ENCODE results near the gene CDR2.

CDR2 gene

DNA sequence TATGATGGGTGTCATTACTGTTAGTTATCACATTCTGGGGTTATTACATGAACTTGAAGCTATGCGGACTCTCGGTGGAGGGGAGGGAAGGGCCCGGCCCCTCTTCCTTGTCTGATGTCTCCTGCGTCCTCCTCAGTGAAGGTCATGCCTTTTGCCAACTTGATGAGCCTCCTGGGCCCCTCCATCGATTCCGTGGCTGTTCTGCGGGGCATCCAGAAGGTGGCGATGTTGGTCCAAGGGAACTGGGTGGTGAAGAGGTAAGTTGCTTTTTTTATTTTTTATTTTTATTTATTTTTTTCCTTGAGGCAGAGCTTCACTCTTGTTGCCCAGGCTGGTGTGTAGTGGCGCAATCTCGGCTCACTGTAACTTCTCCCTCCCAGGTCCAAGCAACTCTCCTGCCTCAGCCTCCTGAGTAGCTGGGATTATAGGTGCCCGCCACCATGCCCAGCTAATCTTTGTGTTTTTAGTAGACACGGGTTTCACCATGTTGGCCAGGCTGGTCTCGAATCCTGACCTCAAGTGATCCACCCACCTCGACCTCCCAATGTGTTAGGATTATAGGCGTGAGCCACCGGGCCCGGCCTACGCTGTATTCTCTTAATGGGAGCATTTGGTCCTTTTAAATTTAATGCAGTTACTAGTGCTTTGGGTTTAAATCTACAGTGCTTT, 55.6 kb downstream of the CDR2 start:
- Histone ChIP-seq H3K9me3 (ENCODE audit: control insufficient read depth, insufficient read depth, low read length) (no peaks in the 10 kb centered on the region), H3K36me3 (ENCODE audit: insufficient read depth, low read length) (peaks cover 2% of the 10 kb centered on the region), H3K9ac (ENCODE audit: low read depth, low read length) (no peak overlapping the region), H3K4me1 (ENCODE audit: insufficient read depth, low read length) (no peaks in the 10 kb centered on the region)

DNA sequence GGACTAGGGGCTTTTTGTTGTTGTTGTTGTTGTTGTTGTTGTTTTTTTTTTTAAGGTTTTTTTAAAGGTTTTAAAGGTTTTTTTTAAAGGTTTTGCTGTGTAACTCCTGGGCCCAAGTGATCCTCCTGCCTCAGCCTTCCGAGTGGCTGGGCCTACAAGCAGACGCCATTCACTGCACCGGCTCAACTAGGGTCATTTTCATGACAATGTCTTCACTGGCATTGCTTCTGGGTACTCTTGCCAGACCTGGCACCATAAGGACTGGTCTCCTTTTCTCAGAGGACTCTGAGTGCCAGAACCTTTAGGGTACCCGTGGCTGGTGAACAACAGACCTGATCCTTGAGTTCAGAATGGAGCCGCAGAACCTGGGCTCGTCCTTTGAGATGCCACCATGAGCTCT, 56.8 kb downstream of the CDR2 start:
- Histone ChIP-seq H3K4me1 (ENCODE audit: insufficient read depth, low read length) (no peaks in the 10 kb centered on the region), H3K36me3 (ENCODE audit: insufficient read depth, low read length) (peaks cover 10% of the 10 kb centered on the region), H3K9ac (ENCODE audit: low read depth, low read length) (no peak overlapping the region), H3K9me3 (ENCODE audit: control insufficient read depth, insufficient read depth, low read length) (no peaks in the 10 kb centered on the region)

DNA sequence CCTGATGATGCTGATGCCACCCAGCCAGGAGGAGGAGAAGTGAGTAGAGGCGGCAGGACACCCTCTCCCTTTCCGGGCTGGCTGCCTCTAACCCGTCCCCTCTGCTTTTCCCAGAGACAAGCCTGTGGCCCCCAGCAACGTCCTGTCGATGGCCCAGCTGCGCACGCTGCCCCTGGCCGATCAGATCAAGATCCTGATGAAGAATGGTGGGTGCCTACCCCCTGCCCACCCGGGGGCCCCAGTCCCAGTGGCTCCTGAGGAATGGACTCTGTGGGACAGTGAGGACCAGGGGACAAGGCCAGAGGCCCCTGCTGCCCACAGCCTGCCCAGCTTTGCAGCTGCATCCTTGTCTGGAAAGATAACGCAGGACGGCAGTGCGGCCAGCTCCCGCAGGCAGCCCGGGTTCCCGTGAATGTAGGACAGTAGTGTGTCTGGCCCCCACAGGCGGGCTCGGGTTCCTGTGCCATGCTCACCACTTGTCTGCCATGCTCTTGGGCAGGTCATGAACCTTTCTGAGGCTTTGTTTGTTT, 57.4 kb downstream of the CDR2 start:
- Histone ChIP-seq H3K36me3 (ENCODE audit: insufficient read depth, low read length) (peaks cover 10% of the 10 kb centered on the region), H3K9me3 (ENCODE audit: control insufficient read depth, insufficient read depth, low read length) (no peaks in the 10 kb centered on the region), H3K9ac (ENCODE audit: low read depth, low read length) (no peak overlapping the region), H3K4me1 (ENCODE audit: insufficient read depth, low read length) (no peaks in the 10 kb centered on the region)

DNA sequence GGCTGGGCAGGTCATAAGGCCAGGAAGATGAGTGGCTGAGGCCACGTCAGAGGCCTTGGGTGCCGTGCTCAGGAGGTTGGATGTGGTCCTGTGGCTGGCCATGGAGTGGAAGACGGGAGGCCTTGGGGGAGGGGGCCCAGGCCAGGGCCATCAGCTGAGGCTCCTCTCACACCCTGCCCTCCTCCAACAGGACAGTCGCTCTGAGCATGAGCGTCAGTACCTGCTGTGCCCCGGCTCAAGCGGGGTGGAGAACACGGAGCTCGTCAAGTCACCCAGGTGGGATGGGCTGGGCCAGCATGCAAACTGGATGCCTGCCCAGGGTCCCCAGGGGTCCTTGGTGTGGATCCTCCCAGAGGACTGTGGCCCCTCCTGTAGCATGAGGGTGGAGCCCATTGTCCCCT, 58.0 kb downstream of the CDR2 start:
- Histone ChIP-seq H3K9ac (ENCODE audit: low read depth, low read length) (no peak overlapping the region), H3K36me3 (ENCODE audit: insufficient read depth, low read length) (peaks cover 16% of the 10 kb centered on the region)

DNA sequence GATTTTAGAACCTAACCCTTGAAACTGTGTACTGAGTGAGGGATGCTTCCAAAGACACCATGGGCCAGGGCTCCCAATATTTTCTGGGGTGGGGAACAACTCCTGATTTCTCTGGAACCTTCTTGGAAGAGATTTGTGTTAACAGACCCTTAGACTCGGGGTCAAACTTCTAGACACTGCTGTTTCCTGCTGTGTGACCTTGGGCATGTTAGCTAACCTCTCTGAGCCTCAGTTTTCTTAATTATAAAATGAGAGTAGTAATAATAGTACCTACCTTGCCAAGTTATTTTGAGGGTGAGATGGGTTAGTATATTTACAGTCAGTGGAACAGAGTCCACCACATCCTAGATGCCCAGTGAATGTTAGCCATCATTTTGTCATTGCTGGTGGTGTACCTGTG, 58.4 kb downstream of the CDR2 start:
- no peak overlapping the region for H3K9ac ChIP-seq (ENCODE audit: low read depth, low read length)
- no peaks in the 10 kb centered on the region for H3K9me3 ChIP-seq (ENCODE audit: control insufficient read depth, insufficient read depth, low read length)
- H3K4me1 ChIP-seq (ENCODE audit: insufficient read depth, low read length) = no peaks in the 10 kb centered on the region
- peaks cover 16% of the 10 kb centered on the region for H3K36me3 ChIP-seq (ENCODE audit: insufficient read depth, low read length)

More for the DNA sequence above, 58.0 kb downstream of the CDR2 start:
- Histone ChIP-seq H3K9me3 (ENCODE audit: control insufficient read depth, insufficient read depth, low read length) (no peaks in the 10 kb centered on the region), H3K4me1 (ENCODE audit: insufficient read depth, low read length) (no peaks in the 10 kb centered on the region)

DNA sequence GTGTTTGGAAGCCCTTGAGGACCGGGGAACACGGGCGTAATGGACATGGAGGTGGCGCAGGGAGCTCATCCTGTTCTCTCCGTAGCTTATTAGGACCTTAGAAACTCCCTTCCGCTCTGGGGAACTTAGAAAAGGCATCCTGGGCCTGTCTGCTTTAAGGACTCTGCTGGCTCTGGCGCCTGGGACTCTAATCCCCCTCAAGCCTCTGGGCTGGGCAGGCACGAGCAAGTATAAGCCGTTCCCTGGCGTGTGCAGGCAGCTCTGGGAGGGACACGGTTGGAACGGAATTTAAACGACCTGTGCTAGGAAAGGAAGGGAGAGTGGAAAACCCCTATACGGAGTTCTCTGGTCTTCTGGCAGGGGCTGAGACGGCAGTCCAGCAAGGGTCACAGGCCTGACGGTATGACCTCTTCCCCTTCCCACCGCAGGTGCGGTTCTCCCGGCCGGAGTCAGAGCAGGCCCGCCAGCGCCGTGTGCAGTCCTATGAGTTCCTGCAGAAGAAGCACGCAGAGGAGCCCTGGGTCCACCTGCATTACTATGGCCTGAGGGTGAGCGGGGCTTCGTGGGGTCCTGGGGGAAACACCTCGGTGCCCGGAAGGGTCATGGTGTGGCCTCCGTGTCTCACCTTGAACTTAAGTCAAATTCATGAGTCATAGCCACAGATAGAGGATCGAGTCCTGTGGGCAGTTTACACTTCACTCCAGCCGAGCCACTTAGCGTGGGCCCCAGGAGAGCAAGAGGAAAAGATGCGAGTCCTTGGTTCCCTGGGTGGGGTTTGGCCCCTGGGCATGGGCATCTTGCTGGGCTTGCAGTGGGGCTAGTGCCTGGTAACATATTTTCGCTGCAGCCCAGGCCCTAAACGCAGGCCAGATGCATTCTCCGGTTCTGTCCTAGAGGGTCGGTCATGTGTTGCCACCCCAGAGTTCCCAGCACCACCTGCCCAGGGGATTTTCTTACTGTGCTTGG, 59.5 kb downstream of the CDR2 start:
- Histone ChIP-seq H3K36me3 (ENCODE audit: insufficient read depth, low read length) (peaks cover 16% of the 10 kb centered on the region), H3K9ac (ENCODE audit: low read depth, low read length) (no peak overlapping the region), H3K9me3 (ENCODE audit: control insufficient read depth, insufficient read depth, low read length) (no peaks in the 10 kb centered on the region), H3K4me1 (ENCODE audit: insufficient read depth, low read length) (no peaks in the 10 kb centered on the region)

DNA sequence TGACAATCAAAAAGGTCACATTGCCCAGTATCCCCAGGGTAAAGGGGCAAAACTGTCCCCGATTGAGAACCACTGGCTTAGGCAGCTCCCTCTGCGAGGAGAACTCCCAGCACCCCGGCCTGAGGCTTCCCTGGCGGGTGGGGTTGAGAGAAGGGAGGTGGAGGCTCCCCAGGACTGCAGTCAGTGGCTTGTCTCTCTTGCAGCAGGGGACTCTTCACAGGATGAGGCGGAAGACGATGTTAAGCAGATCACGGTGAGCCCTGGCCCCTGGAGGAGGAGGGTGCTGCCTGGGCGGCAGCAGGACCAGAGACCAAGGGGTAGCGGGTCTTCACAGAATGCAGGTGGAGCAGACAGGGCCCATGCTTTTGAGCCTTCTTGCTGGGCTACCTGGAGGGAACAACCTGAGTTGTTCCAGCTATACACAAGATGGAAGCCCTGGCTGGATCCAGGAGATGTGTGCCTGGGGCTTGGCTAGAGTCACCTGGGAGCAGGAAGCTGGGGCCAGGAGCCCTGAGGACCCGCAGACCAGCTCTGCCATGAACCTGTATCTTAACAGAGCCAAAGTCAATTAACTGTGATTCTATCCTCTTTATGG, 60.4 kb downstream of the CDR2 start:
- no peaks in the 10 kb centered on the region for H3K9me3 ChIP-seq (ENCODE audit: control insufficient read depth, insufficient read depth, low read length)
- H3K36me3 ChIP-seq (ENCODE audit: insufficient read depth, low read length) = peaks cover 20% of the 10 kb centered on the region
- H3K4me1 ChIP-seq (ENCODE audit: insufficient read depth, low read length) = no peaks in the 10 kb centered on the region
- no peak overlapping the region for H3K9ac ChIP-seq (ENCODE audit: low read depth, low read length)

DNA sequence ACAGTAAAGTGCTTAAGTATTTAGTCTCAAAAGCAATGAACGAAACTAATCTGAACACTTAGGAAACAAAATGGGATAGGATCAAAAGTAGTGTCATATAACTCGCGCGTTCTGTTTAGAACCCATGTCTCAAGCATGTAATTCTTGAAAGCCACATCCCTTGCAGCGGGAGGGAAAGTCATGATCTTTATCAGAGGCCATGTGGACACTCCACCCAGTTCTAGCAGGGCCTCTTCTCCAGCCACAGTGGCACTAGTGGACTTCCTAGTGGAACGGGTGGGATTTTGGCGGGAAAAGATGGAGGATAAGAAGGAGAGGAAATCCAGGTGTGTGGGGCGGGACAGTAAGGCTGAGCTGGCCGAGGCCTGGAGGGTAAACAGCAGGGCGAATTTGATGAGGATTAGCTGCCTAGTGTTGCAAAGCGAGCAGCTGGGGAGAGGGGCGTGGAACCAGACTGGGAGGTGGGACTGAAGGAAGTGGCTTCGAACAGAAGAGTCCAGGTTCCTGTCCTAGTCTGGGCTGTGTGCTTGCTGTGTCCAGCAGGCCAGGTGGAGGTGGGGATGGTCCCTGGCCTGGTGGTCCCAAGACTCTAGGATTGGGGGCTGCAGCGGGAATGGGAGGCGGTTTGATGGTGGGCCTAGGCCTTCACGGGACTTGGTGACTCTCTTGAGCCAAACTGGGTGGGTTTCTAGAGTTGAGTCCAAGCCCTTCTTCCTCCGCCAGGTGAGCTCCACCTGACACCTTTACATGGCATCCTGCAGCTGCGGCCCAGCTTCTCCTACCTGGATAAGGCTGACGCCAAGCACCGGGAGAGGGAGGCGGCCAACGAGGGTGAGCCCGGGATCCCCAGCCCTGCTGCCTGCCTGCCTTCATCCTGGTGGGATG, 61.3 kb downstream of the CDR2 start:
- Histone ChIP-seq H3K9me3 (ENCODE audit: control insufficient read depth, insufficient read depth, low read length) (no peaks in the 10 kb centered on the region), H3K36me3 (ENCODE audit: insufficient read depth, low read length) (peaks cover 18% of the 10 kb centered on the region)

DNA sequence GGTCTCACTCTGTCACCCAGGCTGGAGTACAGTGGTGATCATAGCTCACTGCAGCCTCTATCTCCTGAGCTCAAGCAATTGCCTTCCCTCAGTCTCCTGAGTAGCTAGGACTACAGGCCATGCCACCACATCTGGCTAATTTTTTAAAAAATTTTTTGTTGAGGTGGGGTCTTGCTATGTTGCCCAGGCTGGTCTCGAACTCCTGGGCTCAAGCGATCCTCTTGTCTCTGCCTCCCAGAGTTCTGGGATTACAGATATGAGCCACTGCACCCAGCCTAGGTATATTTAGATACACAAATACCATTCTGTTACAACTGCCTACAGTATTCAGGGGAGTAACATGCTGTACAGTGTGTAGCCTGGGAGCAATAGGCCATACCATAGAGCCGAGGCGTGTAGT, 62.9 kb downstream of the CDR2 start:
- Histone ChIP-seq H3K4me1 (ENCODE audit: insufficient read depth, low read length) (no peaks in the 10 kb centered on the region), H3K36me3 (ENCODE audit: insufficient read depth, low read length) (peaks cover 18% of the 10 kb centered on the region), H3K9ac (ENCODE audit: low read depth, low read length) (no peak overlapping the region), H3K9me3 (ENCODE audit: control insufficient read depth, insufficient read depth, low read length) (no peaks in the 10 kb centered on the region)

More for the DNA sequence above, 61.3 kb downstream of the CDR2 start:
- Histone ChIP-seq H3K9ac (ENCODE audit: low read depth, low read length) (no peak overlapping the region), H3K4me1 (ENCODE audit: insufficient read depth, low read length) (no peaks in the 10 kb centered on the region)

DNA sequence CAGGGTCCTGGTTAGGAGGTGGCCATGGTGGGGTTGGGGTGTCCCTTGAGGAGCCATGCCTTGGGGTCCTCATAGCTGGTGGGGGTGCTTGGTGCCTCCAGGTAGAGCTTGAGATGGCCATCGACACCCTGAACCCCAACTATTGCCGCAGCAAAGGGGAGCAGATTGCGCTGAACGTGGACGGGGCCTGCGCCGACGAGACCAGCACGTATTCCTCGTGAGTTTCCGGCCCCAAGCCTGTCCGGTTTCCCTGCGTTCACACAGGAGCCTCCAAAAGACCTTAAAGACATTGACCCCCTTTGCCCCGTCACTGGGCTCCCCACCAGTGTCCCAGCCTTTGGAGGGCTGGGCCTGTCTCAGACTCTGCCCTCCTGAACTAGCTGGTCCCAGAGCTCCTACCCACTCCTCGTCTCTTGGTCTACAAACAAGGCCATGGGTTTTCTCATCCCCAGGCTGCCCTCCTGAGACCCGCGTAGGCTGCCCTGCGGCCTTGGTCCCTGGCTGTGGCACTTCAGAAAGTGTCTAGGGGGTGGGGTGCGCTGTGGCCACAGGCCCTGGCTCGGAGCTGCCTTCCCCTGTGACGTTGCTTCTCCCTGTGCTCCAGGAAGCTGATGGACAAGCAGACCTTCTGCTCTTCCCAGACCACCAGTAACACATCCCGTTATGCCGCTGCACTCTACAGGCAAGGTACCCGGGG, 65.4 kb downstream of the CDR2 start:
- peaks cover 24% of the 10 kb centered on the region for H3K36me3 ChIP-seq (ENCODE audit: insufficient read depth, low read length)
- no peaks in the 10 kb centered on the region for H3K9me3 ChIP-seq (ENCODE audit: control insufficient read depth, insufficient read depth, low read length)
- H3K4me1 ChIP-seq (ENCODE audit: insufficient read depth, low read length) = no peaks in the 10 kb centered on the region
- no peak overlapping the region for H3K9ac ChIP-seq (ENCODE audit: low read depth, low read length)

DNA sequence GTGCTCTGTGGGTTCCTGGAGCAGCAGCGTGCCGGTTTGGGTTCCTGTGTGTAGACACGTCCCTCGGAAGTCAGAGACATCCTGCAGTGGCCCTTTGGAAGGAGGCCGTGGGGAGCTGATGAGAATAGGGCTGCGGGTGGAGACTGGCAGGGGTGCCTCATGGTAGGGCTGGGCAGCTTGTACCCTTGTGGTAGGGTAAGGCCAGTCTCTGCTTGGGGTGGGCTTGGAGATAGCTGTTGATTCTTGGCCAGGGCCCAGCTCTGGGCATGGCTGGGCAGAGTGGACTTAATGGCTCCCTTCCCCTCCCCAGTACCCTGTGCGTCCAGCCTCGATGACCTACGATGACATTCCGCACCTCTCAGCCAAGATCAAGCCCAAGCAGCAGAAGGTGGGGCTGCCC, 66.6 kb downstream of the CDR2 start:
- Histone ChIP-seq H3K9me3 (ENCODE audit: control insufficient read depth, insufficient read depth, low read length) (no peaks in the 10 kb centered on the region), H3K4me1 (ENCODE audit: insufficient read depth, low read length) (no peaks in the 10 kb centered on the region), H3K36me3 (ENCODE audit: insufficient read depth, low read length) (peaks cover 18% of the 10 kb centered on the region), H3K9ac (ENCODE audit: low read depth, low read length) (no peak overlapping the region)

DNA sequence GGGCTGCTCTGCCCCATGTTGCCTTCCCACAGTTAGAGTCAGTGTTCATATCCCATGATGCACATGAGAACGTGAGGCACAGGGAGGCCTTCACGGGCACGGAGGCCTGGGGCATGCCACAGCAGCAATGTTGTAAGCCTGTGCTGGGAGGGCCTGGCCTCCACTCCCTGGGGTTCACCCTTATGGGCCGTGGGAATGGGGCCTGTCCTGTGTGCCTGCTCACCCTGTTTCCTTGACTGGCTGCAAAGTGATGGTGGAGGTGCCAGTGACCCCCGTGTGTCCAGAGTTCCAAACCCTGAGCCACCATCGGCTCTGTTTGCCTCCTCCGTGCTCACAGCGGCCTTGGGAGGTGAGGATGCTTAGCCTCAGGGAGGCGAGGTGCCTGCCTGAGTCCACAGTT, 67.6 kb downstream of the CDR2 start:
- no peaks in the 10 kb centered on the region for H3K9me3 ChIP-seq (ENCODE audit: control insufficient read depth, insufficient read depth, low read length)
- H3K4me1 ChIP-seq (ENCODE audit: insufficient read depth, low read length) = no peaks in the 10 kb centered on the region
- H3K9ac ChIP-seq (ENCODE audit: low read depth, low read length) = no peak overlapping the region
- H3K36me3 ChIP-seq (ENCODE audit: insufficient read depth, low read length) = peaks cover 15% of the 10 kb centered on the region

DNA sequence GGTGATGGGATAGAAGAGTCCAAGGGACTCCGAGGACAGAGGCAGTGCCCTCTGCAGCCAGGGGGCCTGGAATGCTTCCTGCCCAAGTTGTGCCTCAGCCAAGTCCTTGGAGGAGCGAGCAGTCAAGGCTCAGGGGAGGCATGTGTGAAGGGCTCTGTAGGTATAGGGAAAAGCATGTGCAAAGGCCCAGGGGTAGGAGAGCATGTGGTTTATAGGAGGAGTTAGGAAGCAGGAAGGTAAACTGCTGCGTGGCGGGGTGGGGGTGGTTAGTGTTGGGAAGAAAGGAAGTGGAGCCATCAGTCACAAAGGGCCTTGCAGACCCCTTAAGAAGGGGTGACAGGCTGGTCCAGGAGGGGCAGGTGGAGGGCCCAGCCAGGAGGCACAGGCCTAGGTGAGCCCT, 70.0 kb downstream of the CDR2 start:
- no peaks in the 10 kb centered on the region for H3K9me3 ChIP-seq (ENCODE audit: control insufficient read depth, insufficient read depth, low read length)
- no peak overlapping the region for H3K9ac ChIP-seq (ENCODE audit: low read depth, low read length)
- peaks cover 7% of the 10 kb centered on the region; the same call in 1 of the 2 replicates for H3K36me3 ChIP-seq (ENCODE audit: insufficient read depth, low read length)

More for the DNA sequence above, 70.0 kb downstream of the CDR2 start:
- no peaks in the 10 kb centered on the region for H3K4me1 ChIP-seq (ENCODE audit: insufficient read depth, low read length)
